Daoy (cell line): ENCODE results near the gene ATG10. TPM values are rescaled to one million over a fixed set of nuclear protein-coding genes. Genes with fewer than 3 reads are reported as not detected.
"Not testable (repeated sequence)": the region's sequence is repeated elsewhere in the genome, so short reads cannot be mapped to it uniquely, and the experiment has no call there.

Source experiments
- DNase-seq: peaks from one replicate; pipeline ENCODE4 v3.0.0-alpha.2; 2015; ENCODE audit warnings: low read depth
- total RNA-seq: library from RNA; depleted of rRNA; stranded (reverse); fragments of >200 nt; shearing (Covaris generic); gene quantifications from 2 replicates; pipeline ENCODE4 v1.2.3, GENCODE V29; 2014

The ATG10 gene
- total RNA-seq, 1 experiment from 2014 or later, result 28.9 TPM

DNA sequence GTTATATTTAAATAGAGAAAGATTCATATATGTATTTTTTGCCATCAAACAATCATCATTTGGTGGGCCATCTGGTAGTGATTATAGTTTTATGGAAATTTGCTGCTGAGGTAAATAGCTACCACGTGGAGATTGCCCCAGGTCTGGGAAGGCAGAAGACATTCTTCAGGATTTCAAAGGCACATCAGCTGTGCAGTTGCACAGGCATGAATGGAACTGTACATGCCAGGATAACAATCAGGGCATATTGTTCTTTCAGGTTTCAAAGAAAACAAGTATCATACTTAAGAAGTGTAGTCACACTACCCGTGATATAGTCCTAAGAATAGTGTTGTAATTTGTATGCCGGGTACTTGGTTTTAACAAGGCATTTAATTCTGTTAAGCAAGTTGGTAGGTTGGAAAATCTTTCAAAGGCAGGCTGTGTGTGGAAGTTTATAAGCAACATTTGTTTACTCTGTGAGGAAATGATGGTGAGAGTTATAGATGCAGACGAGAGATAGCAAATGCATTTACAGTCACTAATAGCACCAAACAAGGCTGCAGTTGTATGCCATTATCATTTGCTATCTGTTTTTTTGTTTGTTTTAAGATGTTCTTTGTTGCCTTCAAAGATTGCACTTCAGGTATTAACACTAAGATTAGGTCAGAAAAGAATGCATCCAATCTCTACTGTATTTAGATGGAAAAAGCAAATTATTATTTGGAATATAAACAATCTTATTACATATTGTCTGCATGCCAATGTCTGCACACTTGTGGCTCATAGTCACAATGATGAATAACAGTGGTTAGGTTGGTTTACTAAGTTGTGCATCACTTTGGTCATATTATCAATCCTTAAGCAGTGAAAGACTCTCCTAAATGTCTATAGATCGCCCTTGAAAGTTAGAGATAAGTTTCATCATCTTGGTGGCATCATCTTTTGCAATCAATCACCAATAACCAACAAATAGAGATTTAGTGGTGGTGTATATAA, 251.1 kb downstream of the ATG10 start:
- DNase-seq, result no peak

DNA sequence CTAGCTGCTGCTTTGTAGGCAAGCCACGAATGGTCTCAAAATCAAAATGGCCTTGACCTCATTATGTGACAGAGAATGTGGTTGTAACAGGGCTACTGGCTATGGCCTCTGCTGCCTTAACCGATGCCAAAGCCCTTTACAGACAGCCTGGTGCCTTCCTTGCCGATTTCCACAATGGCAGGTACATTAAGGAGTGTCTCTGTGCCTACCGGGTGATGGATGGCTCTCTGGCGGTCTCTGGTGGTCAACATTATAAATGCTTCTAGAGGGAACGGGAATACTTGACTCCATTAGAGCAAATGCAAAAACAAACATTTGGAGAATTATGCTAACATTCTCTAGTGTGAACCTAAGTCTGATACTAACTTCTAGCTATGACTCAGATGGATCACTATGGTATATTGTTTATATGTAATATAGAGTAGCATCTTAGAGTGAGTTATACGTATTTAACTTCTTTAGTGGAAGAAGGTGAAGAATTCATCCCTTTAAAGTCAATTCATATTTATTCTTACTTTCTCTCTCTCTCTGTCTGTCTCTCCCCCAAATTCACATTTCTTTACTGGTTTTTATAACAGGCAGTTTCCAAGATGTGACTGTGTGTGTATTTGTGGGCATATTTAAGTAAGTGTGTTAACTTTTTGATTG, 253.8 kb downstream of the ATG10 start:
- DNase-seq, result peak; percentile 59

DNA sequence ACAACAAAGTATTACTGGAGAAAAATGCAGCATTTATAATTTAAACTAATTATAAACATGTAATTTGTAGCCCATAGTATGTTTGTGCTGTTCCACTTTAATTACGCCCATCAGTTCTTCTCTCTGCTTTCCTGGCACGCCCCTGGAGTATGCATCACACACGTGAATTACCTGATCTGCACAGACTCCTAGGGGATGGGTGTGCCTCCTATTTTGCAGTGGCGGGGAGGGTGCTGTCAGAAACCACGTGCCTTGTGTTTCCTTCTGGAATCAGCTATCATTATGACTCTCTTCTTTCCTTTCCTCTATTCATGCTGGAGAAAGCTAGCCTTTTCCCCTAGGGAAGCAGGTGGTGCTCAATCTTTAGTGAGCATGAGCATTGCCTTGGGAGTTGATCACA, 263.1 kb downstream of the ATG10 start:
- DNase-seq, result no peak

DNA sequence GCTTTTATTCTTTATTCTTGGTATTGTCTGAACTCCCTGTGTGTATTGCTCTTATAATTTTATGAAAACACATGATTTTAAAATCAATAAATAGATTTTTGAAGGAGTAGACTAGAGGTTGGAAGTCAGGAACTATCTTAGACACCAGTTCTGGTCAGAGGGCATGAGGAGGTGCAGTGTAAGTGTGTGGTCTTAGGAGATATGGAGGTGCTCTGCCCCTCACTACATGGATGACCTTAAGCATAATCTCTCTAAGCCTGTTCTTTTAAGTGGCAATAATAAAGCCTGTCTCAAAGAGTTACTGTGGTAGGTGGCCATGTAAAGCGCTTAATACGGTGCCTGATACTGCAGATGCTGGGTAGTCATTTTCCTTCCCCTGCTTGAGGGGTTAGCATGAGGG, 272.3 kb downstream of the ATG10 start:
- no peak for DNase-seq

GRCh38 chr5:82244854-82245635, 273.2 kb downstream of the ATG10 start:
- no peak for DNase-seq

- no peak for DNase-seq
Measured at GRCh38 chr5:82246960-82247574, 275.2 kb downstream of the ATG10 start.

DNA sequence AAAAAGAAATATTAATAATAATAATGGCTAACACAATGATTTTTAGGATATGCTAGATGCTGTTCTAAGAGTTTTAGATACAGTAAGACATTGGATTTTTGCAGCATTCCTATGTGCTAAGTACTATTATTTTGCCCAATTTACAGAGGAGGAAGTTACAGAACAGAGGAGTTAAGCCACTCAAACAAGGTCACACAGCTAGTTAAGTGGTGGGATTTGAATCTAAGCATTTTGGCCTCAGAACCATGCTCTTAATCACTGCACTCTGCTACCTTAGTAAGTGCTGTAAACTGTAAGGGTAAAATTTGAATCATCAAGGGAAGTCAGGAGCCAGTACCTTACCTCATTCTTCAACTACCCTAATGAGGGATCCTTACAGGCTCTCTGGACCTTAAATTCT, 280.9 kb downstream of the ATG10 start:
- DNase-seq, result no peak

DNA sequence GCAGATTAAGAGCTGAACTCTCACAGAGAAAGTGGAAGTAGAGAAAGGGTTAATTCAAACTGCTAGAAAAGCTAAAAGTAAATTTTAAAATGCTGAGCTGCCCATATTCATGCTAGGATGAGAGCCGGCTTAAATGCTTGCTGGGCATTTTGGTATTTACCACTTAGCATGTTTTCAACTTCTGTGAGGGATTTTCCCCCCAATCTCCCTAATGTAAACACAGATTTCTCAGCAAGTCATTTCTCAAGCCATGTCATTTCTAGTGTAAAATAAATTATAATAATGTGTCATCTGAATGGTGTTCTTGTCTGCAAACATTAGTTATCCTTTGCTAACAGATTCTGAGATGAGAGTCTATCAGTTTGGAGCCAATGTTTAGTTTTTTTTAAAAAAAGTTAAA, 284.0 kb downstream of the ATG10 start:
- DNase-seq, result no peak

DNA sequence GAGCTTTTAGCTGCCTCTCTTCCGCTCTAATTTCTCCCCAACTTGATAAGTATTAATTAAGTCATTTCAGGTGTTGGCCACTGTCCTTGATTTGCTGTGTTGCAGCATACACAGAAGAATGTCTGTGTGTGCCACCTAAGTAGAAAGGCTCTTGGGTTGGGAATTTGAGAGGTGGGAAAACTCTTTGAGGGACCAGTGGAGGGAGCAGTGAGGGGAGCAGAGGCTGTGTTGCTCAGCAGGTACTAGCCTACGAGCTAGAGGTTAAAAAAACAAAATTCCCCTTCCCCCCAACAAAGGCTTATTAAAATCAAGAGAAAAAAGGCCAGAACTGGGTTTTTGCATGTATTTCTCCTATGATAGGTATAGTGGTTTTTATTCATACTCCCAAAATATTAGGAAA, 285.4 kb downstream of the ATG10 start:
- DNase-seq, result no peak

- DNase-seq, result no peak
Measured at GRCh38 chr5:82257729-82258128, 285.9 kb downstream of the ATG10 start.

DNA sequence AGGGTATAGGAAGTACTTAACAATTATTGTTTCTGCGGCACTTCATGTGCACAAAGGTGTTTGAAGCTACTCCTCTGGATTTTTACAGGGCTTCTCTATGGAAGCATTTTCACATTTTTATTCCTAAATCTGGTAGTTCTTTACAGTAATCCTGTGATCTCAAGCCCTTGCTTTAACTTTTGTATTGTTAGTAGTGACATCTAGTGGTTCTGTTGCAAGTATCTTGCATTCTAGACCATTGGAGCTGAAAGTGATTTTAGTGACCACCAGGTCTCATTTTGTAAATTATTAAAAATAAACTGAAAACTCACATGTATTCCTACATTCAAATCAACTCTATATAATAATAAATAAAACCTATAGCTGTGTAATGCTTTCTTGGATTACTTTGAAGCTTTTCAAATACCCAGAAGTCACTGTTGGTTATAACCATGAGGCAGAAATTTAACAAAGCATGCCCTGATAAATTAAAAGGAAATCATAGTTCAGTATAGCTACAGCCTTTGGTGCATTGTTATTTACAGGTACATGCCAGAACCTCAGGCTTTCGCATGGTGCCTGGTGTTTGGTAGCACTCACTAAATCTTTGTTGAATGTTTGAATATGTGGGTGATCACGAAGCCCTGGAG, 287.5 kb downstream of the ATG10 start:
- DNase-seq, result no peak

DNA sequence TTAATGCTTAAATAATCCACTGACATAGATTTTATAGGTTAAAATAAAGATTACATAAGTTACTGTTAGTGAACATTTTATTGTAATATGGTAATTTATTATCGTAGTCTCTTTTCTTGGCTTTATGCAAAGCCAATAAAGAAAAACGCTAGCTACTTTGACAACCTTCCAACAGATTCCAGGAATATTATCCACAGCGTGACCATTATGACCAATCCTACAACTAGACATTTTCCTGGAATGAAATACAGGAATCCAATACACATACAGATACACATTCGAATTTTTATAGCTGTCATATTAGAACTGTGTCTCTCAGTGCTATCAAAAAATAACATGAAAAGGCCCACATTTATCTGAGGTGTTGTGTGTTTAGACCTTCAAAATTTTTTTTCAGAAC, 293.2 kb downstream of the ATG10 start:
- no peak for DNase-seq

- not testable (repeated sequence) for DNase-seq
Measured at GRCh38 chr5:82267297-82267933, 295.6 kb downstream of the ATG10 start.

- DNase-seq, result not testable (repeated sequence)
Measured at GRCh38 chr5:82269363-82269762, 297.5 kb downstream of the ATG10 start.

GRCh38 chr5:82272571-82273356, 300.9 kb downstream of the ATG10 start:
- DNase-seq, result peak; percentile 11

GRCh38 chr5:82273426-82273825, 301.6 kb downstream of the ATG10 start:
- not testable (repeated sequence) for DNase-seq

GRCh38 chr5:82274343-82275211, 302.8 kb downstream of the ATG10 start:
- peak; percentile 27 for DNase-seq

DNA sequence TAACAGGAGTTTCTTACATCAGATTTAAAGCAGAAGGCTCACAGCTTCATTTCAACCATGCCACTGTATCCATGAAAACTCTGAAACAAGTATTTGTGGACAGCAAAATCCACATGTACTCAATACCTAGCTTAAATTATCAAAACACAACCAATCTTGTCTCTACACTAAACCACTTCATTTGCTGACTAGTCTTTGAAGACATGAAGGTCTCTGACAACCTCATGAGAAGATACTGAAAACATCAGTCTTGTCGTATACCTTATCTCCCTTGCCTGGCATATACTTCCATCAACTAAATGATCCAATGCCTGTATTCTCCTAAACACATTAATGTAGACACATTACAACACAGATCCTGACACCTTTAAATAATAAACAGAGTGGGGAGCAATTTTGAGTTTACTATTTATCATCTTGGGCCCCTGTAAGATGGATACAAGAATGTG, 303.4 kb downstream of the ATG10 start:
- no peak for DNase-seq
